ENCODE measurements around the gene BCL3. TPM values are rescaled to one million over a fixed set of nuclear protein-coding genes. Genes with fewer than 3 reads are reported as not detected.
A peak's percentile ranks its signal among the peaks of the same experiment; 100 is the strongest.
"Not testable (repeated sequence)": the region's sequence is repeated elsewhere in the genome, so short reads cannot be mapped to it uniquely, and the experiment has no call there.

Gene BCL3
- polyA plus RNA-seq, 10 donors: 8.9 to 16.6 (median 10.5) TPM

GRCh38 chr19:44757057-44757734 lies 8.7 kb downstream of the BCL3 start:
- peak; percentile 58 to 88 (median 61) for DNase-seq

DNA sequence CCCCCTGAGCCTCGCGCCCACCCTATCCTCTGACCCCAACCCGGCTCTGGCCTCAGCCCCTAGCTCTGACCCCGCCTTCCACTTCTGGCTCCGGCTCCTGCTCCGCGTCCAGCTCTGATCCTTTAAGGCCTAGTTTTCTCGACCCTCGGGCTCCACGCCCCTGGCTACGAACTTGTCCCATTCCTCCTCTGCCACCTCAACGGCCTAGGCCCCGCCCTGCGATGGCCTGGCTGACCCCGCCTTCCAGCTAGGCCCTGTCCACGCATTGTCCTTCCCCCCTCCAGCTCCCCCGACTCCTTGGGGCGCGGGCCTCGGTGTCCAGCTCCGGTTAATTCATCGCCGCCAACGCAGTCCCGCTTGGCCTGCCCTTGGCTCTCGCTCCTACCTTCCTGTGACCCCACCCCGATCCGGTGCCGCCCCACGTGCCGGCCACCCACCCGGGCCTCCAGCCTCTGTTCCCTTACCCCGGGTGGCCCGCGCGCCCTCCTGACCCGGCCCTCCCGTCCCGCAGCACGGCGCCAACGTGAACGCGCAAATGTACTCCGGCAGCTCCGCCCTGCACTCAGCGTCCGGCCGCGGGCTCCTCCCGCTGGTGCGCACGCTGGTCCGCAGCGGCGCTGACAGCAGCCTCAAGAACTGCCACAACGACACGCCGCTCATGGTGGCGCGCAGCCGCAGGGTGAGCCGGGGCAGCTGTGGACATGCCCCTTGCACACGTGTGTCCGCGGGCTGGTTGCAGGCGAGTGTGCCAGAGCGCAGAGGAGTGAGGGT lies 9.4 kb downstream of the BCL3 start:
- peak; percentile 60 to 93 (median 81) for DNase-seq

GRCh38 chr19:44758596-44758995 lies 10.1 kb downstream of the BCL3 start:
- DNase-seq: no peak

DNA sequence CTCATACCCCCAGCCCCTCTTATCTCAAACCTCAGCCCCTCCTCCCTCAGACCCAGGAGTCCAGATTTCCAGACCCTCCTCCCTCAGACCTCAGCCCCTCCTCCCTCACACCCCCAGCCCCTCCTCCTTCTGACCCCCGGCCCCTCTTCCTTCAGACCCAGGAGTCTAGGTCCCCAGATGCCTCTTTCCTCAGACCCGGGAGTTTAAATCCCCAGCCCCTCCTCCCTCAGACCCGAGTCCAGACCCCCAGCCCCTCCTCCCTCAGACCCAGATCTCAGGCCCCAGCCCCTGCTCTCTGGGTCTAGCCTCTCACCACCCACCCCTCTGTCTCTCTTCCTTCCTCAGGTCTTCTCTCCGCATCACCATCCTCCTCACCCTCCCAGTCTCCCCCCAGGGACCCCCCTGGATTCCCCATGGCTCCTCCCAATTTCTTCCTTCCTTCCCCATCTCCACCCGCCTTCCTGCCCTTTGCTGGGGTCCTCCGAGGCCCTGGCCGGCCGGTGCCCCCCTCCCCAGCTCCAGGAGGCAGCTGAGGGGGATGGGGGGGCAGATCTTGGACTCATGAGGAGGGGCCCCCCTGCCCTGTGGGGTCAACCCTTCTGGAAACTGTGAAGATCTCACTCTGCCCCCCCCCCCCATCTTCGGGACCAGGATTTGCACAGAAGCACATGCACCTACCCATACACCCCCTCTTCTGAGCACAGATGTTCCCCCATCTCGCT lies 10.7 kb downstream of the BCL3 start:
- no peak for DNase-seq

- DNase-seq: no peak
Observed at GRCh38 chr19:44762038-44762437, 13.5 kb downstream of the BCL3 start.

- no peak for DNase-seq
Observed at GRCh38 chr19:44765033-44765948, 16.8 kb downstream of the BCL3 start.

DNA sequence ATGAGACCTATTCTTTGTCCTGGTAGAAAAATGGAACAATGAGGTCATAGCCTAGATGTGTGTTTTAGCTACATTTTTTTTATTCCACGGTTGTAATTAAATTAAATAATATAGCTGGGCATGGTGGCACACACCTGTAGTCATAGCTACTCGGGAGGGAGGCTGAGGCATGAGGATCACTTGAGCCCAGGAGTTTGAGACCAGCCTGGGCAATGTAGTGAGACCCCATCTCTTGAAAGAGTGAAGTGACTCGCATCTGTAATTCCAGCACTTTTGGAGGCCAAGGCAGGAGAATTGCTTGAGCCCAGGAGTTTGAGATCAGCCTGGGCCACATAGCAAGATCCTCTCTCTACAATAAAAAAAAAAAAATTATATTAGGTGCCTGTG lies 17.4 kb downstream of the BCL3 start:
- DNase-seq: no peak

DNA sequence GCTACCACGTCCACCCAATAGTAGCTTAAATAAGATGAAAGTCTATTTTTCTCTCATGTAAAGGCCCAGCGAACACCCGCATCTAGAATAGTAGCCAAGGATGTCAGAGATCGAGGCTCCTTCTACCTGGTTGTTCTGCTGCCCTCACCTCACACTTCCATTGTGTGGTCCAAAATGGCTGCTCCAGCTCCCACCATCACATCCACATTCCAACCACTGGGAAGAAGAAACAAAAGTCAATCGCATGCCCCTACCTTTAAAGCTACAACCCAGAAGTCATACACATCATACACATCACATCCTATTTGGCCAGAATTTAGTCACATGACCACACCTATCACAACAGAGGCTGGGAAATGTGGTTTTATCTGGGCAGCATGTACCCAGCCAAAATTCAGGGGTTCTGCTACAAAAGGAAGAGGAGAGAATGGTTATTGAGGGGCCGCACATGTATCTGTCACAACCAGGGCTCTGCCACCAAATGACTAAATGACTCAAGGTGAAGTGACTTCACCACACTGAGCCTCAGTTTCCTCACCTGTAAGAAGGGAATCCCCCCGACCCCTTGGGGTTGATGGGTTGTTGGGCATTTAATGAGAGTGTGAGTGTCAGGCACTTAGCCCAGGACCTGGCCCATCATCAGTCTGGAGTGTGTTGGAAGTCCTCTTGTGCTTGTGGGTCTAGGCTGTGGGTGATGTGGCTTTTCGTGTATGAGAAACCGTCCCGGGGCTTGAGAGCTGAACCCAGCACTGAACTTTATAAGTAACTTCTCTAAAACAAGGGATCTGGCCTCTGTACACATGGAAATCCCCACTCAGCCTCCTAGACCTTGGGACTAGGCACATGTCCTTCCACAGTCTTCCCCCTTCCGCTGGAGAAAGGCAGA lies 19.0 kb downstream of the BCL3 start:
- no peak for DNase-seq

GRCh38 chr19:44770550-44771257 lies 22.2 kb downstream of the BCL3 start:
- DNase-seq: peak; percentile 84 to 88 (median 84)

DNA sequence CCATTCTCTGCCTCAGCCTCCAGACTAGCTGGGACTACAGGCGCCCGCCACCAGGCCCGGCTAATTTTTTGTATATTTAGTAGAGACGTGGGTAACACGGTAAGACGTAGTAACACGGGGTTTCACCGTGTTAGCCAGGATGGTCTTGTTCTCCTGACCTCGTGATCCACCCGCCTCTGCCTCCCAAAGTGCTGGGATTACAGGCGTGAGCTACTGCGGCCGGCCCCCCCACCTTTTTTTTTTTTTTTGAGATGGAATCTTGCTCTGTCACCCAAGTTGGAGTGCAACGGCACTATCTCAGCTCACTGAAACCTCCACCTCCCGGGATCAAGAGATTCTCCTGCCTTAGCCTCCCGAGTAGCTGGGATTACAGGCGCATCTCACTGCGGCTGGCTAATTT lies 23.6 kb downstream of the BCL3 start:
- DNase-seq: not testable (repeated sequence)

- peak in 1 of 3 donors; percentile 68 for DNase-seq
Observed at GRCh38 chr19:44772959-44773358, 24.5 kb downstream of the BCL3 start.

DNA sequence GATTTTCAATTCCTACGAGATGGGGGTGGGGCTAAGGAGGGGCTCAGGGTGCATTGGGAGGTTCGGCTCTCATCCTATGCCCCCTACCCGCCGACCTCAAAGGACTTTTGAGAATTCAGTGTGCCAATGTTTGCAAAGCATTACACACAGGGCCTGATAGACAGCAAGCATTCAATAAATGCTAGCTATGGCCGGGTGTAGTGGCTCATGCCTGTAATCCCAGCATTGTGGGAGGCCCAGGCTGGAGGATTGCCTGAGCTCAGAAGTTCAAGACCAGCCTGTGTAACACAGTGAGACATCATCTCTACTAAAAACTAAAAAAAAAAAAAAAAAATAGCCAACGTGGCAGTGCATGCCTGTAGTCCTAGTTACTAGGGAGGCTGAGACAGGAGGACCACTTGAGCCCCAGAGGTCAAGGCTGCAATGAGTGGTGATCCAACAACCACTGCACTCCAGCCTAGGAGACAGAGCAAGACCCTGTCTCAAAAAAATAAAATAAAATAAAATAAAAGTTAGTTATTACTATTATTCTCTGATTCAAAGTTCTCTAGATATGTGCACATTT lies 27.2 kb downstream of the BCL3 start:
- DNase-seq: no peak

DNA sequence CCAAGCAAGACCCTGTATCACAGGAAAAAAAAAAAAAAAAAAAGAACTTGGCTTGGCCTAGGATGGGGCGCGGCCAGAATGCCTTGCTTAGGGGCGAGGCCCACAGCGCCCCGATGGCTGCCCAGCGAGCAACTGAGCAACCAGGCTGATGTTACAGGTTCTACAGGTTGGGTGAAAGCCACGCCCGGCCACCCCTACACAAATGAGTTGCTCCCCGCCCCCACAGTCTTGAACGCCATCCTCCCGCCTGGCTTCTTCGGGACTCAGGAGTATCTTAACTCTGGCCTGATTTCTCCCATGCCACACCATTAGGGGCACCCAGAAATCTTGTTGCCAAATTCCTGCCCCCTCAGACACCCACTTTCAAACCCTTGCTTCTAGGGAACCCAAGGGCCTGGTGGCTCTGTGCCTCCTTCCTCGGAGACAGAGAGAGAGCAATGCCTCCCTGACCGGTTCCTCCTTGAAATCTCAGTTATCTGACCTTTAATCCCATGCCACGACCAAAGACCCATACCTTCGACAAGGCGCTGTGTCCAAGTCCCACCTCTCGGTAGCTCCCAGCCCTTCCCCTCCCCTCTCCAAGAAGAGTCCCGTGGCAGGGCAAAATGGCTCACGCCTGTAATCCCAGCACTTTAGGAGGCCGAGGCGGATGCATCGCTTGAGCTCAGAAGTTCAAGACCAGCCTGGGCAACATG lies 28.0 kb downstream of the BCL3 start:
- no peak for DNase-seq

DNA sequence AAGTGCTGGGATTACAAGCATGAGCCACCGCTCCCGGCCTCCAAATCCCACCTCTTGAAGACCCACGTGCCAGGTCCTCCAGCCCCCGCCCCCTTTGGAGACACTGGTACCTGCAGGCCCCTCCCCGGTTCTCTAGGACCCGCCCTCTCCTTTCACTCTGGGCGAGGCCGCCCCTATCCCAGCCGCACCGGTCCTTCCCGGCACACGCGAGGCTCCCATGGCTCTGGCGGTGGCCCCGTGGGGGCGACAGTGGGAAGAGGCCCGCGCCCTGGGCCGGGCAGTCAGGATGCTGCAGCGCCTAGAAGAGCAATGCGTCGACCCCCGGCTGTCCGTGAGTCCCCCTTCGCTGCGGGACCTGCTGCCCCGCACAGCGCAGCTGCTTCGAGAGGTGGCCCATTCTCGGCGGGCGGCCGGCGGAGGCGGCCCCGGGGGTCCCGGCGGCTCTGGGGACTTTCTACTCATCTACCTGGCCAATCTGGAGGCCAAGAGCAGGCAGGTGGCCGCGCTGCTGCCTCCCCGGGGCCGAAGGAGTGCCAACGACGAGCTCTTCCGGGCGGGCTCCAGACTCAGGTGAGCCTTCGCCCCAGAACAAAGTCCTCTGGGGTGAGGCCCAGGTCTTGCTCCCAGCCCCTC lies 29.3 kb downstream of the BCL3 start, which contains the start of gene CBLC:
CBLC (plus strand) TSS at position 176 of the 633 bp plus-strand sequence; CDS start at position 218, 42 bp downstream.
- no peak for DNase-seq

DNA sequence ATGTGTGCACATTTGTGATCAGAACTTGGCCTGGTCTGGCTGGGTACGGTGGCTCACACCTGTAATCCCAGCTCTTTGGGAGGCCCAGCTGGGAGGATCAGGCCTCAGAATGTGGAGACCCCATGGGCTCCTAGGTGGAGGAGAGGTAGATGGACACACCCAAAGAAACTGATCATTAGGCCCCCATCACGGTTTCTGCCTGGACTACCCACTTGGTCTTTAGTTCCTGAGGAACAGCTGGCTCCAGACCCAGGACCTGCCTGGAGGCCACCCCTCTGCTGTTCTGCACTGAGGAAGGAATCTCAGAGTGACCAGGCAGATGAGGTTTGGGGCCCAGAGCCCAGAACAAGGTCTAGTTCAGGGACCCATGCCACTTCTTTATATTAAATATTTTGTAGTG lies 30.6 kb downstream of the BCL3 start:
- DNase-seq: no peak

- DNase-seq: not testable (repeated sequence)
Observed at GRCh38 chr19:44781694-44782093, 33.2 kb downstream of the BCL3 start.

DNA sequence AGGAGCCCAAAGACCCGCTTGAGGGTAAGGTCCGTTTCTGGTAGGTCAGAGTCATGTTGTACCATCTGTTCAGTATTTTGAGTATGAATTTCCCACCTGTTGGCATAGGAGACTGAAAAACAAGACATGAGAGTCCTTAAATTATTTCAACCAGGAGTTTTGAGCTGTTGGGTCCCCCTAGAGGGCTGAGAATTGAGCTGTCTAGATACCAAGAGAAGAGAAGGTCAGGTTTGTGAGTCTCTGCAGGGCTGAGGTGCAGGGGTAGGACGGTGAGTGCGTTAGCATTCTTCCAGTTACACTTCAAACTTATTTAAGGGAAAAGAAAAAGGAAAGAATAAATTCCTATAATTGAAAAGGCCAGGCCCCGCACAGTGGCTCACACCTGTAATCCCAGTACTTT lies 34.2 kb downstream of the BCL3 start:
- no peak for DNase-seq

DNA sequence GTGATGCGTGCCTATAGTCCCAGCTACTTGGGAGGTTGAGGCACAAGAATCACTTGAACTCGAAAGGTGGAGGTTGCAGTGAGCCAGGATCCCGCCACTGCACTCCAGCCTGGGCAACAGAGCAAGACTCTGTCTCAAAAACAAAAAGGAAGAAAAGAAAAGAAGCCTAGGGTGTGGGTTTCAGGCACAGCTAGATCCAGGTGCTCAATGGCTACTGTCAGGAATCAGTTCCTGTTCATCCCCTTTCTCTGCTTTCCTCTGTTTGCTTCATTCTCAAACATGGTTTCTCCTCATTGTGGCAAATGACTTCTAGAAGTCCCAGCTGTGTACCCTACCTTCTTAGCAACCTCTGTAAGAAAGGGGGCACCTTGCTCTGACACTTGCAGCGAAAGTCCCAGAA lies 35.0 kb downstream of the BCL3 start:
- DNase-seq: no peak

All from muscle of back (tissue), 11 donors.